ENCODE results near the gene IL17RA. TPM values are rescaled to one million over a fixed set of nuclear protein-coding genes. Genes with fewer than 3 reads are reported as not detected.

The IL17RA gene
- total RNA-seq, 1 donor: 6.2 TPM

GRCh38 chr22:17085277-17086181, 729 bp downstream of the IL17RA start:
- no peaks in the 10 kb centered on the region for H3K36me3 ChIP-seq (ENCODE audit: insufficient read depth, low read length)
- peak overlapping the region; percentile 45 for H3K27ac ChIP-seq (ENCODE audit: low read depth, low read length)
- peak overlapping the region; percentile 88 for H2AFZ ChIP-seq (ENCODE audit: low read length)
- no peaks in the 10 kb centered on the region for H3K9me3 ChIP-seq (ENCODE audit: low read depth, low read length)
- DNase-seq (ENCODE audit: insufficient read length, low spot score, missing footprints): peak; percentile 68
- H4K20me1 ChIP-seq (ENCODE audit: insufficient read depth, low read length): peaks cover 21% of the 10 kb centered on the region
- H3K27me3 ChIP-seq (ENCODE audit: insufficient read depth, low read length): no peaks in the 10 kb centered on the region
- H3K4me1 ChIP-seq (ENCODE audit: insufficient read depth, low read length): peaks cover 7% of the 10 kb centered on the region
- H3K4me3 ChIP-seq (ENCODE audit: insufficient read depth, low read length): peak overlapping the region; percentile 84
- peaks cover 18% of the 10 kb centered on the region for H3K79me2 ChIP-seq (ENCODE audit: insufficient read depth, low read length)
- no peak for TF ChIP-seq CTCF (IDR thresholded peaks at IDR 0.05; ENCODE audit: extremely low read depth, low read depth, low read length)
- peak overlapping the region; percentile 83 for H3K4me2 ChIP-seq (ENCODE audit: insufficient read depth, low read length)

- H3K4me1 ChIP-seq (ENCODE audit: insufficient read depth, low read length): peaks cover 7% of the 10 kb centered on the region
- no peak overlapping the region for H2AFZ ChIP-seq (ENCODE audit: low read length)
- no peaks in the 10 kb centered on the region for H3K27me3 ChIP-seq (ENCODE audit: insufficient read depth, low read length)
- H3K4me2 ChIP-seq (ENCODE audit: insufficient read depth, low read length): peak overlapping the region; percentile 83
- TF ChIP-seq CTCF (IDR thresholded peaks at IDR 0.05; ENCODE audit: extremely low read depth, low read depth, low read length): no peak
- H3K4me3 ChIP-seq (ENCODE audit: insufficient read depth, low read length): peak overlapping the region; percentile 84
- H3K36me3 ChIP-seq (ENCODE audit: insufficient read depth, low read length): no peaks in the 10 kb centered on the region
- H3K79me2 ChIP-seq (ENCODE audit: insufficient read depth, low read length): peaks cover 23% of the 10 kb centered on the region
- H4K20me1 ChIP-seq (ENCODE audit: insufficient read depth, low read length): peaks cover 26% of the 10 kb centered on the region
- H3K27ac ChIP-seq (ENCODE audit: low read depth, low read length): no peak overlapping the region
- no peak for DNase-seq (ENCODE audit: insufficient read length, low spot score, missing footprints)
- H3K9me3 ChIP-seq (ENCODE audit: low read depth, low read length): no peaks in the 10 kb centered on the region
Measured at GRCh38 chr22:17086296-17086695, 1.5 kb downstream of the IL17RA start.

GRCh38 chr22:17086788-17087497, 2.1 kb downstream of the IL17RA start:
- Histone ChIP-seq H3K4me3 (ENCODE audit: insufficient read depth, low read length) (no peak overlapping the region), H3K36me3 (ENCODE audit: insufficient read depth, low read length) (no peaks in the 10 kb centered on the region), H3K4me2 (ENCODE audit: insufficient read depth, low read length) (no peak overlapping the region), H4K20me1 (ENCODE audit: insufficient read depth, low read length) (peaks cover 30% of the 10 kb centered on the region), H2AFZ (ENCODE audit: low read length) (no peak overlapping the region), H3K27ac (ENCODE audit: low read depth, low read length) (no peak overlapping the region), H3K27me3 (ENCODE audit: insufficient read depth, low read length) (no peaks in the 10 kb centered on the region), H3K79me2 (ENCODE audit: insufficient read depth, low read length) (peaks cover 23% of the 10 kb centered on the region), H3K4me1 (ENCODE audit: insufficient read depth, low read length) (peaks cover 7% of the 10 kb centered on the region), H3K9me3 (ENCODE audit: low read depth, low read length) (no peaks in the 10 kb centered on the region)
- TF ChIP-seq CTCF (IDR thresholded peaks at IDR 0.05; ENCODE audit: extremely low read depth, low read depth, low read length): no peak
- no peak for DNase-seq (ENCODE audit: insufficient read length, low spot score, missing footprints)

Measured in osteoblast (primary cell).